Measurements from ENCODE around the gene TSEN15. TPM values are rescaled to one million over a fixed set of nuclear protein-coding genes. Genes with fewer than 3 reads are reported as not detected.

TSEN15 gene
- 24.1 and 43.0 TPM in 2 replicates for total RNA-seq

GRCh38 chr1:184051485-184052193 lies at the start of gene TSEN15:
Gene TSEN15 (plus strand): TSS chr1:184051730. CDS start chr1:184051756, 26 bp downstream.

Other genes starting within 250 kb of the TSEN15 start
- gene RGL1, start 246.6 kb upstream of the TSEN15 start, total RNA-seq, result 2.0 and 6.0 TPM in 2 replicates
- 0.98 and 3.7 TPM in 2 replicates for gene COLGALT2, start 14.0 kb upstream of the TSEN15 start, total RNA-seq

Data from mesangial cell (primary cell).